ENCODE data around the gene PPP2R2B.

The PPP2R2B gene

GRCh38 chr5:146687630-146688029 is 190.9 kb downstream of the PPP2R2B start:
- H3K27me3 Mint-ChIP-seq, result no peaks in the 10 kb centered on the region
- H3K4me3 Mint-ChIP-seq, result no peak overlapping the region
- H3K27ac Mint-ChIP-seq, result no peak overlapping the region
- no peak for DNase-seq
- CTCF ChIA-PET, result no interaction called here
- no peaks in the 10 kb centered on the region for H3K36me3 Mint-ChIP-seq
- H3K9me3 Mint-ChIP-seq, result no peaks in the 10 kb centered on the region
- no peaks in the 10 kb centered on the region for H3K4me1 Mint-ChIP-seq

- H3K36me3 Mint-ChIP-seq, result no peaks in the 10 kb centered on the region
- DNase-seq, result no peak
- H3K27me3 Mint-ChIP-seq, result no peaks in the 10 kb centered on the region
- H3K4me3 Mint-ChIP-seq, result no peak overlapping the region
- no peaks in the 10 kb centered on the region for H3K4me1 Mint-ChIP-seq
- CTCF ChIA-PET, result no interaction called here
- no peak overlapping the region for H3K27ac Mint-ChIP-seq
- no peaks in the 10 kb centered on the region for H3K9me3 Mint-ChIP-seq
Observed at GRCh38 chr5:146683861-146684260, 194.7 kb downstream of the PPP2R2B start.

GRCh38 chr5:146682899-146683532 is 195.5 kb downstream of the PPP2R2B start:
- Mint-ChIP-seq H3K27ac (no peak overlapping the region), H3K4me3 (no peak overlapping the region), H3K4me1 (no peaks in the 10 kb centered on the region), H3K9me3 (no peaks in the 10 kb centered on the region), H3K27me3 (no peaks in the 10 kb centered on the region), H3K36me3 (no peaks in the 10 kb centered on the region)
- DNase-seq, result no peak
- CTCF ChIA-PET, result no interaction called here

GRCh38 chr5:146681585-146682105 is 196.9 kb downstream of the PPP2R2B start:
- no peak for DNase-seq
- no peaks in the 10 kb centered on the region for H3K4me1 Mint-ChIP-seq
- no peaks in the 10 kb centered on the region for H3K36me3 Mint-ChIP-seq
- CTCF ChIA-PET, result no interaction called here
- no peaks in the 10 kb centered on the region for H3K27me3 Mint-ChIP-seq
- H3K9me3 Mint-ChIP-seq, result no peaks in the 10 kb centered on the region
- no peak overlapping the region for H3K4me3 Mint-ChIP-seq
- no peak overlapping the region for H3K27ac Mint-ChIP-seq

GRCh38 chr5:146680846-146681584 is 197.5 kb downstream of the PPP2R2B start:
- Mint-ChIP-seq H3K4me1 (no peaks in the 10 kb centered on the region), H3K4me3 (no peak overlapping the region), H3K36me3 (no peaks in the 10 kb centered on the region), H3K27ac (no peak overlapping the region), H3K9me3 (no peaks in the 10 kb centered on the region), H3K27me3 (no peaks in the 10 kb centered on the region)
- DNase-seq, result no peak
- CTCF ChIA-PET, result no interaction called here

- H3K4me3 Mint-ChIP-seq, result no peak overlapping the region
- no peaks in the 10 kb centered on the region for H3K4me1 Mint-ChIP-seq
- no peak for DNase-seq
- no peaks in the 10 kb centered on the region for H3K27me3 Mint-ChIP-seq
- H3K9me3 Mint-ChIP-seq, result no peaks in the 10 kb centered on the region
- CTCF ChIA-PET, result no interaction called here
- no peak overlapping the region for H3K27ac Mint-ChIP-seq
- no peaks in the 10 kb centered on the region for H3K36me3 Mint-ChIP-seq
Observed at GRCh38 chr5:146675636-146676035, 202.9 kb downstream of the PPP2R2B start.

DNA sequence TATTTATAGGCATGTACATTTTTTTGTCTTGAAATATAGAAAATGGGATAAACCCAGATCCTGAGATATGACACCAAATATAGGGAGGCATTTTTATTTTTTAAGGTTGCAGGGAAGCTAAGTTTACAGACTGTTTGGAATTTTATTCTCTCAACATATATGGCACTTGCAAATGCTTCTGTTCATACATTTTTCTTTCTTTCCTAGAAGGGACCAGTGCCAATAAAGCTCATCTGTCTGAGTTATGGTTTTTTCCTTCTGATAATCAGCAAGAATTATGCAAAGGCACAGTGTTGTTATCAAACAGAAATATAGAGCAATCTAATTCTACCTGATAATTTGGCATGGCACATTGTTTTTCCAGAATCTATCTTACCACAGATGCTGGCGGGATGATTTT is 205.7 kb downstream of the PPP2R2B start:
- Mint-ChIP-seq H3K27me3 (no peaks in the 10 kb centered on the region), H3K27ac (no peak overlapping the region), H3K9me3 (no peaks in the 10 kb centered on the region), H3K4me1 (no peaks in the 10 kb centered on the region), H3K4me3 (no peak overlapping the region), H3K36me3 (no peaks in the 10 kb centered on the region)
- no peak for DNase-seq
- CTCF ChIA-PET, result no interaction called here

DNA sequence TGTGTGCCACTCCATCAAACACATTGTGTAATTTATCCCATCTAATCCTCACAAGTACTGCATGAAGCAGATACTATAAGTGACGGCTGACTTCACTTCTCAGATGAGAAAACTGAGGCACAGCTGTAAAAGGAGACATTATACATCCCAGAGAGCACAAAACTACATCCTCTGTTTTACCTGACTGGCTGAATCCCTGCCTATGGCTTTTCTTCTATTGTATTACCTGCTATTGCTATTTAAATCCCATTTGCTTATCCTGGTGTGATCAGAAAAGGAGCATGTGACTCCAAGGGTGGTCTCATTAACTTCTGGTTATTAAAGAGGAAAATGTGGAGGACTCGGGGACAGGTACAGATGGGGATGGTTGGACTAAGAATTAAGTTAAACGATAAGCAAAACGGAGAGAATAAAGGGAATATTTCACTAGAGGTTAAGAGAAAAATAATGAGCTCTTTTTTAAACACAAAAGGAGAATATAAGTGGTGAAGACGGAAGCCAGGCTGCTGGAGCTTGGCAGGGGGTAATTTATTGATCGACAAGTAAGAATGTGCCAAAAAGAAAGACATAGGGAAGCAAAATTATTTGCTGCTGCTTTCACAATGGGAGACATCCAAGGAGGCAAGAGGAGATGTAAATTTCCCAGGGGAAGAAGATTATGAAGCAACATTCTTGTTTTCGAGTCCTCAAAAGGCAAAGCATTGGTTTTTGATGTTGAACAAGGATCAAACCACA is 206.8 kb downstream of the PPP2R2B start:
- H3K27ac Mint-ChIP-seq, result no peak overlapping the region
- no peaks in the 10 kb centered on the region for H3K27me3 Mint-ChIP-seq
- H3K4me1 Mint-ChIP-seq, result no peaks in the 10 kb centered on the region

GRCh38 chr5:146669656-146670055 is 208.9 kb downstream of the PPP2R2B start:
- H3K4me1 Mint-ChIP-seq, result no peaks in the 10 kb centered on the region
- H3K27ac Mint-ChIP-seq, result no peak overlapping the region
- no peak overlapping the region for H3K4me3 Mint-ChIP-seq
- H3K27me3 Mint-ChIP-seq, result no peaks in the 10 kb centered on the region
- no peaks in the 10 kb centered on the region for H3K9me3 Mint-ChIP-seq
- H3K36me3 Mint-ChIP-seq, result no peaks in the 10 kb centered on the region
- DNase-seq, result no peak
- CTCF ChIA-PET, result no interaction called here

More for the DNA sequence above, 206.8 kb downstream of the PPP2R2B start:
- Mint-ChIP-seq H3K36me3 (no peaks in the 10 kb centered on the region), H3K4me3 (no peak overlapping the region), H3K9me3 (no peaks in the 10 kb centered on the region)
- CTCF ChIA-PET, result interaction anchor here (1.7 kb wide), 1 partner anchor 9 kb away, joined by 7 read pairs; no protein-coding TSS in a partner anchor
- no peak for DNase-seq

- no peak for DNase-seq
- H3K27ac Mint-ChIP-seq, result no peak overlapping the region
- H3K4me3 Mint-ChIP-seq, result no peak overlapping the region
- H3K9me3 Mint-ChIP-seq, result no peaks in the 10 kb centered on the region
- no peaks in the 10 kb centered on the region for H3K36me3 Mint-ChIP-seq
- no peaks in the 10 kb centered on the region for H3K4me1 Mint-ChIP-seq
- no peaks in the 10 kb centered on the region for H3K27me3 Mint-ChIP-seq
- CTCF ChIA-PET, result no interaction called here
Observed at GRCh38 chr5:146667633-146668272, 210.8 kb downstream of the PPP2R2B start.

GRCh38 chr5:146662229-146662628 is 216.3 kb downstream of the PPP2R2B start:
- Mint-ChIP-seq H3K4me1 (no peaks in the 10 kb centered on the region), H3K27me3 (no peaks in the 10 kb centered on the region), H3K27ac (no peak overlapping the region), H3K9me3 (no peaks in the 10 kb centered on the region), H3K4me3 (no peak overlapping the region), H3K36me3 (no peaks in the 10 kb centered on the region)
- no peak for DNase-seq
- CTCF ChIA-PET, result interaction anchor here (0.7 to 5.2 kb wide), 7 partner anchors 9 to 306 kb away, joined by 3 to 44 read pairs (median 5); no protein-coding TSS in a partner anchor

DNA sequence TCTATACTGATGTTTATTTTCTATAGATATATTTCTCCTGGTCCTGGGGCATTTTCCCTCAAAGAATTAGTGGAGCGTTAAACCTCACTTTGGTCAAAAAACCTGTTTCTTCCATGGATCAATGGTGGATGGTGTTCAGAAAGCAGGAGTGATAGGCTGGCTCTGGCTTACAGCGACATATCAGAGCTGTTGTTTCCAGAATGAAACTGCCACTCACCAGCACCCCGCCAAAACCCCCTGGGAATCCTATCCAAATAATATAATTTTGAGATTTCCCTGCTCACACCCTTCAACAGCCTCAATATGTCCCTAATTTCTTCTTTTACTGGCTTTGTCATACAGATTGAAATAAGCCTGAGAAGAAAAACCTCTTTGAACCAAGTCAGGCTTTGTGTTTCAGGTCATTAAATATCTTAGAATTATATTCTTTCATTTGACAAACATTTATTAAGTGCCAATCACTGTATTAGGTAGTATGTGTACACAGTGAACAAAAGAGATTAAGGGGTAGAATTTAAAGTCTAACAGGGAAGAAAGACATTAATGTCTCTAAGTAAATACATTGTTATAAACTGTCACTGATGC is 218.1 kb downstream of the PPP2R2B start:
- no peaks in the 10 kb centered on the region for H3K27me3 Mint-ChIP-seq
- no peaks in the 10 kb centered on the region for H3K4me1 Mint-ChIP-seq
- DNase-seq, result no peak
- no peak overlapping the region for H3K27ac Mint-ChIP-seq
- H3K36me3 Mint-ChIP-seq, result no peaks in the 10 kb centered on the region
- CTCF ChIA-PET, result interaction anchor here (0.6 to 5.2 kb wide), 3 partner anchors 191 to 305 kb away, joined by 3 to 44 read pairs (median 3); no protein-coding TSS in a partner anchor
- H3K4me3 Mint-ChIP-seq, result no peak overlapping the region
- no peaks in the 10 kb centered on the region for H3K9me3 Mint-ChIP-seq

- Mint-ChIP-seq H3K27ac (no peak overlapping the region), H3K4me1 (no peaks in the 10 kb centered on the region), H3K36me3 (no peaks in the 10 kb centered on the region), H3K4me3 (no peak overlapping the region), H3K27me3 (no peaks in the 10 kb centered on the region), H3K9me3 (no peaks in the 10 kb centered on the region)
- CTCF ChIA-PET, result interaction anchor here (1.5 kb wide), 1 partner anchor 306 kb away, joined by 4 read pairs; no protein-coding TSS in a partner anchor
- no peak for DNase-seq
Observed at GRCh38 chr5:146659961-146660360, 218.6 kb downstream of the PPP2R2B start.

DNA sequence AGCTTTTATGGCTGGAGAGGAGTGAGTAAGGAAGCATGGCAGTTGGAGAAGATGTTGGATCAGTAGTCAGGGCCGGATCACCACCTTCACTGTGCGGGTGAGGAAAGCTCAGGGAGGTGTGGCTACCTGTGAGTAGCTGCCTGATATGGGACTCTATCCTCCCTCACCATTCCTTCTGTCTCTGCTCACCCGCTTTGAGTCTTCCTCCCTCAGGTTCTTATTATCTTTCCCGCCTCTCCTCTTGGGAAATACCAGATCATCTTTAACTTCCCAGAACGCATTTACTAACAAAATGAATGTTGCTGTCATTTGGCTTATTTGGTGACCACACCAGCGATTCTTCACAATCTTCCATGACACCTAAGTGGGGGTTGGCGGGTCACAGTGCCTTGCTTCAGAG is 221.9 kb downstream of the PPP2R2B start:
- Mint-ChIP-seq H3K4me3 (no peak overlapping the region), H3K4me1 (no peaks in the 10 kb centered on the region), H3K27ac (no peak overlapping the region), H3K36me3 (no peaks in the 10 kb centered on the region), H3K9me3 (no peaks in the 10 kb centered on the region), H3K27me3 (no peaks in the 10 kb centered on the region)
- DNase-seq, result no peak
- CTCF ChIA-PET, result interaction anchor here (1.3 kb wide), 1 partner anchor 309 kb away, joined by 5 read pairs; no protein-coding TSS in a partner anchor
